WTC11 (cell line): Measurements from ENCODE around the gene ZNF236. TPM values are rescaled to one million over a fixed set of nuclear protein-coding genes. Genes with fewer than 3 reads are reported as not detected.

Experiments used
- ATAC-seq: fragments of 200-7000 bp; cut with Tn5 transposase; 2 replicates; pipeline ENCODE4 v1.10.0; 2021; ENCODE audit warnings: mild to moderate bottlenecking, moderate library complexity
- CTCF ChIA-PET: fragments of 300-600 bp; sonication (Branson Sonifier 250); formaldehyde crosslinking; loops from one replicate; lab custom pipeline; 2021; ENCODE audit warnings: antibody characterized with exemption; lab: Charles Lee
- POLR2A ChIA-PET: fragments of 350-600 bp; sonication (Branson Sonifier 250); formaldehyde crosslinking; loops from one replicate; lab custom pipeline; 2021; ENCODE audit warnings: antibody characterized with exemption; lab: Charles Lee
- DNase-seq: peaks from one replicate; pipeline ENCODE4 v3.0.0; 2021; ENCODE audit warnings: low spot score
- H3K27ac Mint-ChIP-seq: 2 replicates; pipeline ENCODE4 v1.8.0; 2021; ENCODE audit warnings: mixed read lengths
- H3K27me3 Mint-ChIP-seq: 2 replicates; pipeline ENCODE4 v1.8.0; 2021; ENCODE audit warnings: low read depth, mild to moderate bottlenecking, moderate library complexity, mixed read lengths
- H3K36me3 Mint-ChIP-seq: 2 replicates; pipeline ENCODE4 v1.8.0; 2021; ENCODE audit warnings: mixed read lengths
- H3K4me1 Mint-ChIP-seq: 2 replicates; pipeline ENCODE4 v1.8.0; 2022; ENCODE audit warnings: mixed read lengths
- H3K4me3 Mint-ChIP-seq: 2 replicates; pipeline ENCODE4 v1.8.0; 2021; ENCODE audit warnings: mild to moderate bottlenecking, moderate library complexity, mixed read lengths
- H3K9me3 Mint-ChIP-seq: 2 replicates; pipeline ENCODE4 v1.8.0; 2021; ENCODE audit warnings: mixed read lengths
- ESRRA ChIP-seq: sonication (generic); formaldehyde crosslinking; IDR thresholded peaks from 2 replicates; pipeline ENCODE4 v1.8.1; 2022; ENCODE audit warnings: mild to moderate bottlenecking, missing genetic modification reagents, borderline replicate concordance
- GABPB1 ChIP-seq: sonication (generic); formaldehyde crosslinking; IDR thresholded peaks from 2 replicates; pipeline ENCODE4 v1.8.1; 2023; ENCODE audit warnings: mild to moderate bottlenecking, missing genetic modification reagents
- GRHL2 ChIP-seq: fragments of 250-450 bp; sonication (Bioruptor Pico); IDR thresholded peaks from 2 replicates; pipeline ENCODE4 v1.8.0; 2022; ENCODE audit warnings: mild to moderate bottlenecking, moderate library complexity; ENCODE audit not compliant: insufficient replicate concordance, severe bottlenecking
- IRF2 ChIP-seq: sonication (generic); formaldehyde crosslinking; IDR thresholded peaks from 2 replicates; pipeline ENCODE4 v1.8.0; 2022; ENCODE audit warnings: low read depth, missing genetic modification reagents, borderline replicate concordance
- JAZF1 ChIP-seq: fragments of 250-450 bp; sonication (Bioruptor Pico); IDR thresholded peaks from 2 replicates; pipeline ENCODE4 v1.9.0; 2021; ENCODE audit warnings: moderate library complexity, mild to moderate bottlenecking, inconsistent platforms
- NFATC4 ChIP-seq: fragments of 250-450 bp; sonication (Bioruptor Pico); IDR thresholded peaks from 2 replicates; pipeline ENCODE4 v1.9.0; 2021; ENCODE audit warnings: mild to moderate bottlenecking
- NFE2L1 ChIP-seq: sonication (generic); formaldehyde crosslinking; IDR thresholded peaks from 2 replicates; pipeline ENCODE4 v1.8.1; 2023; ENCODE audit warnings: missing genetic modification reagents
- PRRX2 ChIP-seq: fragments of 250-450 bp; sonication (Bioruptor Pico); IDR thresholded peaks from 2 replicates; pipeline ENCODE4 v1.8.0; 2021; ENCODE audit warnings: mild to moderate bottlenecking
- SMAD3 ChIP-seq: sonication (generic); formaldehyde crosslinking; IDR thresholded peaks from 2 replicates; pipeline ENCODE4 v1.8.0; 2022; ENCODE audit warnings: missing genetic modification reagents, mild to moderate bottlenecking, borderline replicate concordance
- SMAD4 ChIP-seq: sonication (generic); formaldehyde crosslinking; IDR thresholded peaks from 2 replicates; pipeline ENCODE4 v1.8.0; 2022; ENCODE audit warnings: mild to moderate bottlenecking, missing genetic modification reagents
- TCF7 ChIP-seq: sonication (generic); formaldehyde crosslinking; IDR thresholded peaks from 2 replicates; pipeline ENCODE4 v1.8.0; 2022; ENCODE audit warnings: mild to moderate bottlenecking, low read depth, missing genetic modification reagents, moderate library complexity
- ZNF138 ChIP-seq: sonication (generic); formaldehyde crosslinking; conservative IDR thresholded peaks from 2 replicates; pipeline ENCODE4 v1.8.1; 2022; ENCODE audit warnings: mild to moderate bottlenecking, moderate library complexity, missing genetic modification reagents
- ZNF263 ChIP-seq: sonication (generic); formaldehyde crosslinking; IDR thresholded peaks from 2 replicates; pipeline ENCODE4 v1.8.1; 2022; ENCODE audit warnings: low read depth, mild to moderate bottlenecking, moderate library complexity, missing genetic modification reagents
- total RNA-seq: library from RNA; stranded (reverse); gene quantifications from 3 replicates; pipeline ENCODE4 v1.2.3, GENCODE V29; 2021
- TF ChIP-seq, protein P1 (sequence below): sonication (generic); formaldehyde crosslinking; IDR thresholded peaks from 2 replicates; pipeline ENCODE4 v1.8.0; 2022; ENCODE audit warnings: missing genetic modification reagents
- TF ChIP-seq, protein P2 (sequence below): fragments of 250-450 bp; sonication (Bioruptor Pico); IDR thresholded peaks from 2 replicates; pipeline ENCODE4 v1.8.0; 2021; ENCODE audit warnings: mild to moderate bottlenecking
- TF ChIP-seq, protein P3 (sequence below): fragments of 250-450 bp; sonication (Bioruptor Pico); IDR thresholded peaks from 2 replicates; pipeline ENCODE4 v1.9.0; 2021; ENCODE audit warnings: mild to moderate bottlenecking
- TF ChIP-seq, protein P4 (sequence below): fragments of 200-600 bp; IDR thresholded peaks from 2 replicates; pipeline ENCODE4 v1.8.0; 2022; ENCODE audit warnings: antibody characterized with exemption
- TF ChIP-seq, protein P5 (sequence below): sonication (generic); formaldehyde crosslinking; conservative IDR thresholded peaks from 2 replicates; pipeline ENCODE4 v1.8.1; 2023; ENCODE audit warnings: mild to moderate bottlenecking, low read depth, missing genetic modification reagents, moderate library complexity
- TF ChIP-seq, protein P6 (sequence below): sonication (generic); formaldehyde crosslinking; IDR thresholded peaks from 2 replicates; pipeline ENCODE4 v1.8.1; 2023; ENCODE audit warnings: mild to moderate bottlenecking, missing genetic modification reagents
- TF ChIP-seq, protein P7 (sequence below): sonication (generic); formaldehyde crosslinking; IDR thresholded peaks from 2 replicates; pipeline ENCODE4 v1.8.1; 2023; ENCODE audit warnings: mild to moderate bottlenecking, missing genetic modification reagents, moderate library complexity

Gene ZNF236
- total RNA-seq, 1 experiment from 2014 or later: 19.9 TPM

DNA sequence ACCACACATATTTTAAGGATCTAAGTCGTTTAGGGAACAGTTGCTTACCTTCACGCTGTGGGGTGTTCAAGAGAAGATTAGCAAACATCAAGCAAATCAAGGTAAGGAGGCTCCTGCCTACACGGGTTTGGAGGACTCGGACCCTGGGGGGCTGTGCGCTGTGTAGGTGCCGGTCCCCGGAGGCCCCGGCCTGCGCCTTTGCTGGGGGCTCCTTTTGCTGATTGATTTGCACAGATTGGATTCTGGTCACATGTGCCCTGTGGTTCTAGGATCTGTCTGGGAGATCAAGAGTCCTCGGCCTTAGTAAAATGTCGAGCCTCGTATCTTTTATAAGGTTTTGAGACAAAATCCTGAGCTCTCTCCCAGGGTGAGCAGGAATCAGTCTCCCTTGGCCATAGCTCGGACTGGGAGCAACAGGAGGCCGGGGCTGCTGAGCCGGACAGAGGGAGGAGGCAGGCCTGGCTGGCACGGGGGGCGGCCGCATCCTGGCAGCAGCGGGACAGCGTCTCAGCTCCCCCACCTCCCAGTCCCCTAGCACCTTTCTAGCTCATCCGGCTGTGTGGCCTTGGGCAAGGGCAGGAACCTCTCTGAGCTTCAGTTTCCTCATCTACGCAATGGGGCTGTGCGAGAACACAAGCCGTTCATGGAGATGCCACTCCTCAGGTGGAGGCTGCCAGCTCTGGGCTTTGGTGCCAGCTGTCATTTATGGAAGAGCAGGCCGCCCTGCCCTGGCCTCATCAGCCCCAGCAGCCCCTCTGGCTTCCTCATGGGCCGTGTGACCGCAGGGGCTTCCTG is 163.0 kb downstream of the ZNF236 start (continued):
- TF ChIP-seq TCF7 (CRISPR knock-in tag): no peak
- TF ChIP-seq, protein P1, sequence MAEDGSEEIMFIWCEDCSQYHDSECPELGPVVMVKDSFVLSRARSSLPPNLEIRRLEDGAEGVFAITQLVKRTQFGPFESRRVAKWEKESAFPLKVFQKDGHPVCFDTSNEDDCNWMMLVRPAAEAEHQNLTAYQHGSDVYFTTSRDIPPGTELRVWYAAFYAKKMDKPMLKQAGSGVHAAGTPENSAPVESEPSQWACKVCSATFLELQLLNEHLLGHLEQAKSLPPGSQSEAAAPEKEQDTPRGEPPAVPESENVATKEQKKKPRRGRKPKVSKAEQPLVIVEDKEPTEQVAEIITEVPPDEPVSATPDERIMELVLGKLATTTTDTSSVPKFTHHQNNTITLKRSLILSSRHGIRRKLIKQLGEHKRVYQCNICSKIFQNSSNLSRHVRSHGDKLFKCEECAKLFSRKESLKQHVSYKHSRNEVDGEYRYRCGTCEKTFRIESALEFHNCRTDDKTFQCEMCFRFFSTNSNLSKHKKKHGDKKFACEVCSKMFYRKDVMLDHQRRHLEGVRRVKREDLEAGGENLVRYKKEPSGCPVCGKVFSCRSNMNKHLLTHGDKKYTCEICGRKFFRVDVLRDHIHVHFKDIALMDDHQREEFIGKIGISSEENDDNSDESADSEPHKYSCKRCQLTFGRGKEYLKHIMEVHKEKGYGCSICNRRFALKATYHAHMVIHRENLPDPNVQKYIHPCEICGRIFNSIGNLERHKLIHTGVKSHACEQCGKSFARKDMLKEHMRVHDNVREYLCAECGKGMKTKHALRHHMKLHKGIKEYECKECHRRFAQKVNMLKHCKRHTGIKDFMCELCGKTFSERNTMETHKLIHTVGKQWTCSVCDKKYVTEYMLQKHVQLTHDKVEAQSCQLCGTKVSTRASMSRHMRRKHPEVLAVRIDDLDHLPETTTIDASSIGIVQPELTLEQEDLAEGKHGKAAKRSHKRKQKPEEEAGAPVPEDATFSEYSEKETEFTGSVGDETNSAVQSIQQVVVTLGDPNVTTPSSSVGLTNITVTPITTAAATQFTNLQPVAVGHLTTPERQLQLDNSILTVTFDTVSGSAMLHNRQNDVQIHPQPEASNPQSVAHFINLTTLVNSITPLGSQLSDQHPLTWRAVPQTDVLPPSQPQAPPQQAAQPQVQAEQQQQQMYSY (CRISPR knock-in tag): no peak
- TF ChIP-seq SMAD3 (CRISPR knock-in tag): no peak
- TF ChIP-seq JAZF1: no peak
- no peak for TF ChIP-seq GABPB1 (CRISPR knock-in tag)
- TF ChIP-seq, protein P2, sequence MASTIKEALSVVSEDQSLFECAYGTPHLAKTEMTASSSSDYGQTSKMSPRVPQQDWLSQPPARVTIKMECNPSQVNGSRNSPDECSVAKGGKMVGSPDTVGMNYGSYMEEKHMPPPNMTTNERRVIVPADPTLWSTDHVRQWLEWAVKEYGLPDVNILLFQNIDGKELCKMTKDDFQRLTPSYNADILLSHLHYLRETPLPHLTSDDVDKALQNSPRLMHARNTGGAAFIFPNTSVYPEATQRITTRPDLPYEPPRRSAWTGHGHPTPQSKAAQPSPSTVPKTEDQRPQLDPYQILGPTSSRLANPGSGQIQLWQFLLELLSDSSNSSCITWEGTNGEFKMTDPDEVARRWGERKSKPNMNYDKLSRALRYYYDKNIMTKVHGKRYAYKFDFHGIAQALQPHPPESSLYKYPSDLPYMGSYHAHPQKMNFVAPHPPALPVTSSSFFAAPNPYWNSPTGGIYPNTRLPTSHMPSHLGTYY (CRISPR knock-in tag): no peak
- TF ChIP-seq IRF2 (CRISPR knock-in tag): no peak
- no peak for TF ChIP-seq PRRX2
- TF ChIP-seq NFE2L1 (CRISPR knock-in tag): no peak

DNA sequence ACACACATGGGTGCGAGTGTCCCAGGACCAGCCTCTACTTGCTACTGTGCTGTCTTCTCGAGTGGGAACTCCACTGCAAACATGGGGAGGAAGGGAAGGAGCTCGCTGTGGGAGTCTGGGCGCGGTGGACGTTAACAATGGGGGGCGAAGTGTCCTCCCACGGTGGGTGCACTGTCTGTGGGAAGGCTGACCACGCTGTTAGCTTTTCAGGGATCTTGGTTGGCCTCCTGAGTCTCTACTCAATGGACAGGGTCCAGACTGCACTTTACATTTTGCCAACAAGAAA is 163.5 kb downstream of the ZNF236 start:
- CTCF ChIA-PET: interaction anchor here (1.5 to 7.0 kb wide), 6 partner anchors 13 to 368 kb away, joined by 3 to 67 read pairs (median 6); no protein-coding TSS in a partner anchor
- H3K4me1 Mint-ChIP-seq: peaks cover 36% of the 10 kb centered on the region
- no peaks in the 10 kb centered on the region; the same call in 1 of the 2 replicates for H3K27me3 Mint-ChIP-seq
- POLR2A ChIA-PET: no interaction called here
- no peaks in the 10 kb centered on the region for H3K9me3 Mint-ChIP-seq
- DNase-seq (no peak), ATAC-seq (no peak)
- H3K36me3 Mint-ChIP-seq: no peaks in the 10 kb centered on the region
- H3K27ac Mint-ChIP-seq: no peak overlapping the region
- no peak overlapping the region for H3K4me3 Mint-ChIP-seq
- TF ChIP-seq, protein P3, sequence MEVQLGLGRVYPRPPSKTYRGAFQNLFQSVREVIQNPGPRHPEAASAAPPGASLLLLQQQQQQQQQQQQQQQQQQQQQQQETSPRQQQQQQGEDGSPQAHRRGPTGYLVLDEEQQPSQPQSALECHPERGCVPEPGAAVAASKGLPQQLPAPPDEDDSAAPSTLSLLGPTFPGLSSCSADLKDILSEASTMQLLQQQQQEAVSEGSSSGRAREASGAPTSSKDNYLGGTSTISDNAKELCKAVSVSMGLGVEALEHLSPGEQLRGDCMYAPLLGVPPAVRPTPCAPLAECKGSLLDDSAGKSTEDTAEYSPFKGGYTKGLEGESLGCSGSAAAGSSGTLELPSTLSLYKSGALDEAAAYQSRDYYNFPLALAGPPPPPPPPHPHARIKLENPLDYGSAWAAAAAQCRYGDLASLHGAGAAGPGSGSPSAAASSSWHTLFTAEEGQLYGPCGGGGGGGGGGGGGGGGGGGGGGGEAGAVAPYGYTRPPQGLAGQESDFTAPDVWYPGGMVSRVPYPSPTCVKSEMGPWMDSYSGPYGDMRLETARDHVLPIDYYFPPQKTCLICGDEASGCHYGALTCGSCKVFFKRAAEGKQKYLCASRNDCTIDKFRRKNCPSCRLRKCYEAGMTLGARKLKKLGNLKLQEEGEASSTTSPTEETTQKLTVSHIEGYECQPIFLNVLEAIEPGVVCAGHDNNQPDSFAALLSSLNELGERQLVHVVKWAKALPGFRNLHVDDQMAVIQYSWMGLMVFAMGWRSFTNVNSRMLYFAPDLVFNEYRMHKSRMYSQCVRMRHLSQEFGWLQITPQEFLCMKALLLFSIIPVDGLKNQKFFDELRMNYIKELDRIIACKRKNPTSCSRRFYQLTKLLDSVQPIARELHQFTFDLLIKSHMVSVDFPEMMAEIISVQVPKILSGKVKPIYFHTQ (CRISPR knock-in tag): no peak
- TF ChIP-seq, protein P4, sequence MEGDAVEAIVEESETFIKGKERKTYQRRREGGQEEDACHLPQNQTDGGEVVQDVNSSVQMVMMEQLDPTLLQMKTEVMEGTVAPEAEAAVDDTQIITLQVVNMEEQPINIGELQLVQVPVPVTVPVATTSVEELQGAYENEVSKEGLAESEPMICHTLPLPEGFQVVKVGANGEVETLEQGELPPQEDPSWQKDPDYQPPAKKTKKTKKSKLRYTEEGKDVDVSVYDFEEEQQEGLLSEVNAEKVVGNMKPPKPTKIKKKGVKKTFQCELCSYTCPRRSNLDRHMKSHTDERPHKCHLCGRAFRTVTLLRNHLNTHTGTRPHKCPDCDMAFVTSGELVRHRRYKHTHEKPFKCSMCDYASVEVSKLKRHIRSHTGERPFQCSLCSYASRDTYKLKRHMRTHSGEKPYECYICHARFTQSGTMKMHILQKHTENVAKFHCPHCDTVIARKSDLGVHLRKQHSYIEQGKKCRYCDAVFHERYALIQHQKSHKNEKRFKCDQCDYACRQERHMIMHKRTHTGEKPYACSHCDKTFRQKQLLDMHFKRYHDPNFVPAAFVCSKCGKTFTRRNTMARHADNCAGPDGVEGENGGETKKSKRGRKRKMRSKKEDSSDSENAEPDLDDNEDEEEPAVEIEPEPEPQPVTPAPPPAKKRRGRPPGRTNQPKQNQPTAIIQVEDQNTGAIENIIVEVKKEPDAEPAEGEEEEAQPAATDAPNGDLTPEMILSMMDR: no peak
- TF ChIP-seq GRHL2 (no peak), ZNF263 (no peak), SMAD3 (CRISPR knock-in tag) (no peak), JAZF1 (no peak), NFATC4 (CRISPR knock-in tag) (no peak), ZNF138 (no peak), SMAD4 (CRISPR knock-in tag) (no peak), ESRRA (CRISPR knock-in tag) (no peak)
- TF ChIP-seq, protein P5, sequence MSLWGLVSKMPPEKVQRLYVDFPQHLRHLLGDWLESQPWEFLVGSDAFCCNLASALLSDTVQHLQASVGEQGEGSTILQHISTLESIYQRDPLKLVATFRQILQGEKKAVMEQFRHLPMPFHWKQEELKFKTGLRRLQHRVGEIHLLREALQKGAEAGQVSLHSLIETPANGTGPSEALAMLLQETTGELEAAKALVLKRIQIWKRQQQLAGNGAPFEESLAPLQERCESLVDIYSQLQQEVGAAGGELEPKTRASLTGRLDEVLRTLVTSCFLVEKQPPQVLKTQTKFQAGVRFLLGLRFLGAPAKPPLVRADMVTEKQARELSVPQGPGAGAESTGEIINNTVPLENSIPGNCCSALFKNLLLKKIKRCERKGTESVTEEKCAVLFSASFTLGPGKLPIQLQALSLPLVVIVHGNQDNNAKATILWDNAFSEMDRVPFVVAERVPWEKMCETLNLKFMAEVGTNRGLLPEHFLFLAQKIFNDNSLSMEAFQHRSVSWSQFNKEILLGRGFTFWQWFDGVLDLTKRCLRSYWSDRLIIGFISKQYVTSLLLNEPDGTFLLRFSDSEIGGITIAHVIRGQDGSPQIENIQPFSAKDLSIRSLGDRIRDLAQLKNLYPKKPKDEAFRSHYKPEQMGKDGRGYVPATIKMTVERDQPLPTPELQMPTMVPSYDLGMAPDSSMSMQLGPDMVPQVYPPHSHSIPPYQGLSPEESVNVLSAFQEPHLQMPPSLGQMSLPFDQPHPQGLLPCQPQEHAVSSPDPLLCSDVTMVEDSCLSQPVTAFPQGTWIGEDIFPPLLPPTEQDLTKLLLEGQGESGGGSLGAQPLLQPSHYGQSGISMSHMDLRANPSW (CRISPR knock-in tag): no peak
- TF ChIP-seq, protein P6, sequence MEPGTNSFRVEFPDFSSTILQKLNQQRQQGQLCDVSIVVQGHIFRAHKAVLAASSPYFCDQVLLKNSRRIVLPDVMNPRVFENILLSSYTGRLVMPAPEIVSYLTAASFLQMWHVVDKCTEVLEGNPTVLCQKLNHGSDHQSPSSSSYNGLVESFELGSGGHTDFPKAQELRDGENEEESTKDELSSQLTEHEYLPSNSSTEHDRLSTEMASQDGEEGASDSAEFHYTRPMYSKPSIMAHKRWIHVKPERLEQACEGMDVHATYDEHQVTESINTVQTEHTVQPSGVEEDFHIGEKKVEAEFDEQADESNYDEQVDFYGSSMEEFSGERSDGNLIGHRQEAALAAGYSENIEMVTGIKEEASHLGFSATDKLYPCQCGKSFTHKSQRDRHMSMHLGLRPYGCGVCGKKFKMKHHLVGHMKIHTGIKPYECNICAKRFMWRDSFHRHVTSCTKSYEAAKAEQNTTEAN (CRISPR knock-in tag): no peak
- TF ChIP-seq, protein P7, sequence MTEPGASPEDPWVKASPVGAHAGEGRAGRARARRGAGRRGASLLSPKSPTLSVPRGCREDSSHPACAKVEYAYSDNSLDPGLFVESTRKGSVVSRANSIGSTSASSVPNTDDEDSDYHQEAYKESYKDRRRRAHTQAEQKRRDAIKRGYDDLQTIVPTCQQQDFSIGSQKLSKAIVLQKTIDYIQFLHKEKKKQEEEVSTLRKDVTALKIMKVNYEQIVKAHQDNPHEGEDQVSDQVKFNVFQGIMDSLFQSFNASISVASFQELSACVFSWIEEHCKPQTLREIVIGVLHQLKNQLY (CRISPR knock-in tag): no peak
